Kidney epithelial cell (primary cell): ENCODE measurements around the gene FBLN1. TPM values are rescaled to one million over a fixed set of nuclear protein-coding genes. Genes with fewer than 3 reads are reported as not detected.

Source experiments
- DNase-seq: peaks from one replicate; pipeline ENCODE4 v3.0.0-alpha.2; 2010; ENCODE audit warnings: low read depth
- H3K27me3 ChIP-seq: 2 replicates; pipeline ENCODE4 v1.6.0; 2011; ENCODE audit warnings: low read length; ENCODE audit not compliant: control insufficient read depth, insufficient read depth
- H3K36me3 ChIP-seq: 2 replicates; pipeline ENCODE4 v1.5.1; 2011; ENCODE audit warnings: low read length; ENCODE audit not compliant: control insufficient read depth, insufficient read depth
- H3K4me3 ChIP-seq: 2 replicates; pipeline ENCODE4 v1.5.1; 2011; ENCODE audit warnings: low read depth, mild to moderate bottlenecking, control low read depth, low read length
- total RNA-seq: library from RNA; depleted of rRNA; stranded (reverse); fragments of >200 nt; gene quantifications from 2 replicates; pipeline ENCODE4 v1.2.3, GENCODE V29; 2015
- TF ChIP-seq, protein P1 (sequence below): IDR thresholded peaks from 2 replicates; pipeline ENCODE4 v1.5.1; 2011; ENCODE audit warnings: mild to moderate bottlenecking, moderate library complexity, low read length, control low read depth, inconsistent platforms; ENCODE audit not compliant: insufficient read depth, poor library complexity, severe bottlenecking

Gene FBLN1
- total RNA-seq, 1 donor from 2014 or later: 32.8 TPM

DNA sequence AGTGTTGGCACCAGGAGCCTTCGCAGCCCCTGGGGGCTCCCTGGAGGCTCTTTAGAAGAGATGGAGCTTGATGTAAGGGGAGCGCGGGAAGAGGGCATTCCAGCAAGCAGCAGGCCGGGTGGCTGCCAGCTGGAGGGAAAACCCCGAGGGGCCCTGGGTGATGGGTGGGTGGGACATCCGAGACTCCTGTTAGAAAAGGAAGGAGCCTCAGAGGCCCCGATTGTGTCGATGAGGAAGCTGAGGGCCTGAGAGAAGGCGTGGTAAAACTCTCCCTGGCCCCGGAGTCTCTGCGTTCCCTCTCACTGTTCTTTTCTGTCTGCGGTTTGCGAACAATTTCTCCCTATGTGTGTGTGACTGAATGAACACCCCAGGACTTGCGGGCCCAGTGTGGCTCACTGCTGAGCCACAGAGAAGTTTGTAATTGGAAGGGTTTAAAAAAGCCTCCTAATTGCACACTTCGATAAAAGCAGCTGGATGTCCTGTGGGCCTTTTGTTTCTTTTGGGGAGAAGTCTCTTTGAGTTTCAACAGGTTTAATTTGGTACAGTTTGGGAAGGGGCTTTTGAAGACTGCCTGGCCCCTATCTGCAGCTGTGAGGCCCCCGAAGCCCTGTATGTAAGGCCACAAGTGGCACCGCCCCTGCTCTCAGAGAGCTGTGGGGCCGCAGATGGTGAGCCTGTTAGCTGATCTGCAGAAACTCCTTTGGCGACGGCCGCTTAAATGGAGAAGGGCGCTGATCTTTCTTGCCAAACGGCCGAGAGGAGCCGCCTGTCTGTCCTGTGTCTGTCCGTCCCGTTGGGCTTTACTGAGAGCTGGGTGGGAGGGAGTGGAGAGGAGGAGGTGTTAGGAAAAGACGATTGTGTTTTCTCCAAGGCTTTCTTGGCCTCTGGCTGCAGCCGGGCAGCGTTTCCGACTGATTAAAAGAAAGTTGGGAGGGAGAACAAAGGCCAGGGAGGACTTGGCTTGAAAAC is 2.0 kb downstream of the FBLN1 start:
- no peak overlapping the region for H3K4me3 ChIP-seq
- TF ChIP-seq, protein P1, sequence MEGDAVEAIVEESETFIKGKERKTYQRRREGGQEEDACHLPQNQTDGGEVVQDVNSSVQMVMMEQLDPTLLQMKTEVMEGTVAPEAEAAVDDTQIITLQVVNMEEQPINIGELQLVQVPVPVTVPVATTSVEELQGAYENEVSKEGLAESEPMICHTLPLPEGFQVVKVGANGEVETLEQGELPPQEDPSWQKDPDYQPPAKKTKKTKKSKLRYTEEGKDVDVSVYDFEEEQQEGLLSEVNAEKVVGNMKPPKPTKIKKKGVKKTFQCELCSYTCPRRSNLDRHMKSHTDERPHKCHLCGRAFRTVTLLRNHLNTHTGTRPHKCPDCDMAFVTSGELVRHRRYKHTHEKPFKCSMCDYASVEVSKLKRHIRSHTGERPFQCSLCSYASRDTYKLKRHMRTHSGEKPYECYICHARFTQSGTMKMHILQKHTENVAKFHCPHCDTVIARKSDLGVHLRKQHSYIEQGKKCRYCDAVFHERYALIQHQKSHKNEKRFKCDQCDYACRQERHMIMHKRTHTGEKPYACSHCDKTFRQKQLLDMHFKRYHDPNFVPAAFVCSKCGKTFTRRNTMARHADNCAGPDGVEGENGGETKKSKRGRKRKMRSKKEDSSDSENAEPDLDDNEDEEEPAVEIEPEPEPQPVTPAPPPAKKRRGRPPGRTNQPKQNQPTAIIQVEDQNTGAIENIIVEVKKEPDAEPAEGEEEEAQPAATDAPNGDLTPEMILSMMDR: no peak
- H3K27me3 ChIP-seq: peaks cover 16% of the 10 kb centered on the region
- no peaks in the 10 kb centered on the region for H3K36me3 ChIP-seq
- DNase-seq: no peak

DNA sequence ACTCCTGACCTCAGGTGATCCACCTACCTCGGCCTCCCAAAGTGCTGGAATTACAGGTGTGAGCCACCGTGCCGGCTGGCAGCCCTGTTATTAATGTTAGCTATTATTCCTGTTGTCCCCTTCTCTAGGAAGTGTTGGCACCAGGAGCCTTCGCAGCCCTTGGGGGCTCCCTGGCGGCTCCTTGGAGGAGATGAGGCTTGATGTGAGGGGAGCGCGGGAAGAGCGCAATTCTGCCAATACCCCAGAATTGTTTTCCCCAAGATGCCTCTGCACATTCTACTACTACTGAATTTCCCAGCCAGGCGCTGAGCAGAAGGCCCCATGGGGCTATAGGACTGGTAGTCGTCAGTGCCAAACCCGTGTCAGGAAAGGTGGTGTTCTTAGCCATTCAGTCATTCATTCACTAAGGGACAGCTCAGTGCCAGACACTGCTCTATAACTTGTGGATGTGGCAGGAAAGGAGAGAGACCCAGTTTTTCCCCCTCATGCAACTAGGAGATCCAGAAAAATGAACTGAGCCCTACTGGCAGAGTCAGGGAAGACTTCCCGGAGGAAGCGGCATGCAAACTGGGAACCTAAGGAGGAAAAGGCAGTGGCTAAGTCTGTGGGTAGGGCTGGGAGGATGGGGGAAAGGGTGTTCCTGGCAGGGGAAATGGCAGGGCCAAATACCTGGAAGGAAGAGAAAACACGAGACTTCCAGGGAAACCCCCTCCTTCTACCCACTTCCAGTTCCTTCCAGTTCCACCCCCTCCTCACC is 3.5 kb downstream of the FBLN1 start:
- no peak for DNase-seq
- Histone ChIP-seq H3K27me3 (peaks cover 16% of the 10 kb centered on the region), H3K4me3 (no peak overlapping the region), H3K36me3 (no peaks in the 10 kb centered on the region)
- TF ChIP-seq, protein P1: no peak

DNA sequence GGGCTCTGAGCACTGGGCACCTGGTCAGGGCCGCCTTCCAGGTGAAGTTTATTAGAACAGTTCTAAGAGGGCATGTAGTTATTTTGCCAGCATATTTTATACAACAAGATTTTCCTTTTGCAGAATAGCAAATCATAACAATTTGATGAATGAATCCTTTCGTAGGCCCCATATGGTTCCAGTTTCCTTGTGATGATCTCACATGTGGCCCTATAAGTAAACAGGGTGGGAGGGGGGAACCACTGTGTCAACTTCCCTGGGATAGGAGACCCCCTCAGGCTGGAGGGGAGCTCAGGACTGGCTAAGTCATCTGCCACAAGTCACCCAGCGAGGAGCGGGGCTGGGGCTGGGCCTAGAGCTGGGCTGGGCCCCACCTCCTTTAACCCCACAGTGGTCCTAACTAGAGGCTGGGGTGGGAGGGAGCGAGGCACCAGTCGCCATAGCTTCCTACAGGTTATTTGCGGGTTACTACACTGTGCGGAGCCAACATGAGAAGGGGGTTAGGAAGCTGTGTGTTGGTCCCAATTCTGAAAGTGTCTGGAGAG is 4.2 kb downstream of the FBLN1 start:
- Histone ChIP-seq H3K27me3 (peaks cover 16% of the 10 kb centered on the region), H3K36me3 (no peaks in the 10 kb centered on the region), H3K4me3 (no peak overlapping the region)
- TF ChIP-seq, protein P1: no peak
- no peak for DNase-seq

DNA sequence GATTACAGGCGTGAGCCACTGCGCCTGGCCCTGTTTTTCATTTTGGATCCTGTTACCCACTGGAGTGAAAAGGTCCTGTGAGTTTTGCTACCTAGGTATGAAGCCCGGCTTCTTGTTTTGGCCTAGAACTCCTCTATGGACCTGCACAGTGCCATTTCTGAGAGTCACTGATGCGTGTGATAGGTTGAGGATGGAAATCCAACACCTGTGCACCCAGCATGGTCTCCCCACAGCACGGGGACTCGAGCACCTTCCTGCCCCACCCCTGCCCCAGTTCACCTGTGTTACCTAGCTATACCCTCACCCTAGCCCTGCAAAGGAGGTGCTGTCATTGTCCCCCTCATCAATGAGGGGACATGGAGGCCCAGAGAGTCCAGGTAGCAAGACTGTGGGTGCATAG is 5.1 kb downstream of the FBLN1 start:
- H3K36me3 ChIP-seq: no peaks in the 10 kb centered on the region
- no peak overlapping the region for H3K4me3 ChIP-seq
- TF ChIP-seq, protein P1: no peak
- DNase-seq: no peak
- peaks cover 13% of the 10 kb centered on the region for H3K27me3 ChIP-seq

DNA sequence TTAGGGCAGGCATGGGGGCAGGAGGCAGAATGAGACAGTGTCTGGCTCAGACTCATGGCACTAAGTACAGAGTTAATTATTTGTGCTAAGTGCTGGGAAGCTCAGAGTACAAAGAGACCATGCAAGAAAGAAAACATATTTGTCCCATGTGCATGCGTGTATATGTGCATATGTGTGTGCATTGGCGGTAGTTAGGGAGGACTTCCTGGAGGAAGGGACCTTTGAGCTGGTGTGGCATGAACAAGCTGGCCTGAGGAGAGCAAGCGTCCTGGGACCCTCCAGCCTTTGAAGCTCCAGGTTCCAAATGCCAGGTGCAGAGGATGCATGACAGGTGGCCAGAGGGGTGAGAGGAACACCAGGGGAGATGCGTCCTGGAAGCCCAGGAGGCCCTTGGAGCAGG is 6.1 kb downstream of the FBLN1 start:
- no peak overlapping the region for H3K4me3 ChIP-seq
- TF ChIP-seq, protein P1: no peak

More for the DNA sequence above, 6.1 kb downstream of the FBLN1 start:
- H3K36me3 ChIP-seq: no peaks in the 10 kb centered on the region
- peaks cover 4% of the 10 kb centered on the region for H3K27me3 ChIP-seq
- no peak for DNase-seq
